ENCODE results near the gene ZNF467. TPM values are rescaled to one million over a fixed set of nuclear protein-coding genes. Genes with fewer than 3 reads are reported as not detected.

Gene ZNF467
- total RNA-seq, 2 donors from 2014 or later = 3.3 to 8.4 TPM

GRCh38 chr7:149801002-149801566 lies 27.7 kb upstream of the ZNF467 start:
- no peaks in the 10 kb centered on the region for H3K9me3 ChIP-seq (ENCODE audit: control insufficient read depth, low read length, poor library complexity, severe bottlenecking)
- no peak for DNase-seq
- H3K27me3 Mint-ChIP-seq = no peaks in the 10 kb centered on the region
- H3K27ac Mint-ChIP-seq = no peak overlapping the region
- no peak overlapping the region for H3K4me3 Mint-ChIP-seq
- no peaks in the 10 kb centered on the region for H3K4me1 Mint-ChIP-seq
- ATAC-seq = no peak
- H3K36me3 Mint-ChIP-seq (ENCODE audit: low read depth) = no peaks in the 10 kb centered on the region

GRCh38 chr7:149800169-149800555 lies 26.8 kb upstream of the ZNF467 start:
- H3K36me3 Mint-ChIP-seq (ENCODE audit: low read depth) = no peaks in the 10 kb centered on the region
- H3K4me1 Mint-ChIP-seq = no peaks in the 10 kb centered on the region
- ATAC-seq = no peak
- H3K9me3 ChIP-seq (ENCODE audit: control insufficient read depth, low read length, poor library complexity, severe bottlenecking) = no peaks in the 10 kb centered on the region
- H3K27ac Mint-ChIP-seq = no peak overlapping the region
- DNase-seq = no peak
- no peaks in the 10 kb centered on the region for H3K27me3 Mint-ChIP-seq
- H3K4me3 Mint-ChIP-seq = no peak overlapping the region

DNA sequence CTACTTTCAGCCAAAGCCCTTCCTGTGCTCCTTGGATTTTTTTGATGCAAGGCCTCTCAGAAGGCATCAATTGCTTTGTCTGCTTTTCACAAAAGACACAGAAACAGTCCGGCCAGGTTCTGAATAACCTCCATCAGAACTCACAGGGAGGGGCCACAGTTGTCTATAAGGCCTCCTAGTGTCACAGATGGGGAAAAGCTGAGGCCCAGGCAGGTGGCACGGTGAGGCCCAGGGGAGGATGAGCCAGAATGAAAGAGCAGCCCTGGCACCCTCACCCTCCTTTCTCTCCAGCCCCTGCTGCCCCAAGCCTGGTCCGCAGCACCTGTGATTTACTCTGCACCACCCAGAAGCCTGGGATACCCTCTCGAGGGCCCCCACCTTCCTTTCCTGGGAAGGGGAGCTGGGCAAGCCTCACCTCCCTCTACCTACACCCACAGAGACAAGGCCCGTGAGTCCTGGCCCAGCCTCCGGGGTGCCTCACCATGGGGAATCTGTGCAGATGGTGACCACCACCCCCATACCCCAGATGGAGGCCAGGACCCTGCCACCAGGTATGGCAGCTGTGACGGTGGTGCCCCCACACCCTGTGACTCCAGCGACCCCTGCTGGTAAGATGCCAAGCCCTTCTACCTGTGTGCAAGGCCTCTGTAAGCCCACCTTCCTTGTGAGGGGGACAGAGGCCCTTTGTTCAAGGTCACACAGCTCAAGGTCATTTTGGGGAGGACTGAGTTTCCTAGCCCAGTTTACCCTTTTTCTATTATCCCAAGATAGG lies 26.2 kb upstream of the ZNF467 start:
- Mint-ChIP-seq H3K4me3 (no peak overlapping the region), H3K27ac (no peak overlapping the region), H3K36me3 (ENCODE audit: low read depth) (no peaks in the 10 kb centered on the region), H3K4me1 (no peaks in the 10 kb centered on the region), H3K27me3 (no peaks in the 10 kb centered on the region)
- peak; percentile 73 for ATAC-seq
- peak; percentile 28 to 62 (median 38) for DNase-seq
- no peaks in the 10 kb centered on the region for H3K9me3 ChIP-seq (ENCODE audit: control insufficient read depth, low read length, poor library complexity, severe bottlenecking)

- H3K27ac Mint-ChIP-seq = no peak overlapping the region
- peaks cover 16% of the 10 kb centered on the region for H3K27me3 Mint-ChIP-seq
- H3K9me3 ChIP-seq (ENCODE audit: control insufficient read depth, low read length, poor library complexity, severe bottlenecking) = no peaks in the 10 kb centered on the region
- DNase-seq = no peak
- ATAC-seq = no peak
- H3K4me3 Mint-ChIP-seq = no peak overlapping the region
- no peaks in the 10 kb centered on the region for H3K4me1 Mint-ChIP-seq
- H3K36me3 Mint-ChIP-seq (ENCODE audit: low read depth) = no peaks in the 10 kb centered on the region
These were observed 24.4 kb upstream of the ZNF467 start for GRCh38 chr7:149797771-149798170.

DNA sequence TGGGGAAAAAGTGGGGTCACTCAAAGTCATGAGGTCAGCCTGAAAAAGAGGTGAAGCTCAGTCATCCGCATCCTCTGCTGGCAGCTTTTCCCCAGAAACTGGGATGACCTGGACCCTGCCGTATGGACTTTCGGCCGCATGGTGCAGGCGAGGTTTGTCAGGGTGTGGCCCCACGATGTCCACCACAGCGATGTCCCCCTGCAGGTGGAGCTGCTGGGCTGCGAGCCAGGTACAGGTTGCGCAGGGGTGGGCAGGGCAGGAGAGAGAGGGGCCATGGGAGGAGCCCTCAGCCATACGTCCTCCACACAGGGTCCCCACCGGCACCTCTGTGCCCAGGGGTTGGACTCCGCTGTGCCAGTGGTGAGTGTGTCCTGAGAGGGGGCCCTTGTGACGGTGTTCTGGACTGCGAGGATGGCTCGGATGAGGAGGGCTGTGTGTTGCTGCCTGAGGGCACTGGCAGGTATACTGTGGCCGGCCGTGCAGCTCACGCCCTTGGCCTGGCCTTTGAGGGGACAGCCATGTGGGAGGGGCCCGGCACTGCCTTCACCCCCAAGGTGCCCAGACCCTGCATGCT lies 23.0 kb upstream of the ZNF467 start:
- H3K4me3 Mint-ChIP-seq = no peak overlapping the region
- H3K27me3 Mint-ChIP-seq = peaks cover 21% of the 10 kb centered on the region
- H3K36me3 Mint-ChIP-seq (ENCODE audit: low read depth) = no peaks in the 10 kb centered on the region
- DNase-seq = no peak
- H3K9me3 ChIP-seq (ENCODE audit: control insufficient read depth, low read length, poor library complexity, severe bottlenecking) = no peaks in the 10 kb centered on the region
- no peak for ATAC-seq
- no peak overlapping the region for H3K27ac Mint-ChIP-seq
- no peaks in the 10 kb centered on the region for H3K4me1 Mint-ChIP-seq

DNA sequence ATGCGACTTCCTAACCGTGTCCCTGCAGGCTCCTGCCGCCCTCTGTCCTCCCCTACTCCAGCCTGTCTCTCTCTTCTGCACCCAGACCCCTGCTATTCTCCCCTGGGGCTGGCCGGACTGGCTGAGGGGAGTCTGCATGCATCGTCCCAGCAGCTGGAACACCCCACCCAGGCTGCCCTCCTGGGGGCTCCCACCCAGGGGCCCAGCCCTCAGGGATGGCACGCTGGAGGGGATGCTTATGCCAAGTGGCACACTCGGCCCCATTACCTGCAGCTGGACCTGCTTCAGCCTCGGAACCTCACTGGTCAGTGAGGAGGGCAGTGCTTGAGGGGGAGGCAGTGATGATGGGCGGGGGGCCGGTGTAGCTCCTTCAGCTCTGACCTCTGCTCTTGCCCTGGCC lies 21.7 kb upstream of the ZNF467 start:
- Mint-ChIP-seq H3K36me3 (ENCODE audit: low read depth) (no peaks in the 10 kb centered on the region), H3K27me3 (peaks cover 21% of the 10 kb centered on the region), H3K4me3 (no peak overlapping the region), H3K27ac (no peak overlapping the region), H3K4me1 (no peaks in the 10 kb centered on the region)
- no peak for DNase-seq
- H3K9me3 ChIP-seq (ENCODE audit: control insufficient read depth, low read length, poor library complexity, severe bottlenecking) = no peaks in the 10 kb centered on the region
- no peak for ATAC-seq

DNA sequence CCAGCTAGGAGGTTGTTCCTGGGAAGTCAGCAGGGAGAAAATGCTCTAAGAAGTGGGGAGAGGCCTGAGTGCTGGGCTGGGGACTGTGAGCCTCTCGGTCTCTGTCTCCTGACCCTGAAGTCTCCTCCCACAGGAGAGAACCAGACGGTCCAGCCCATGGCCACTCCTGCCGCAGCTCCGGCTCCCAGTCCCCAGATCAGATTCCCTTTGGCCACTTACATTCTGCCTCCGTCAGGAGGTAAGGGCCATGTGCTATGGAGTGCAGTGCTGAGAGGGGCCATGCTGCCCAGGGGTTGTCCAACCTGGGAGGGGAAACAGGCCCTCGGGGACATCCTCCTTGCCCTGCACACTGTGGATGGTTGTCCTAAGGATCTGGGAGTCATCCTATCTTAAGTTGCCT lies 21.3 kb upstream of the ZNF467 start:
- Mint-ChIP-seq H3K4me3 (no peak overlapping the region), H3K27ac (no peak overlapping the region), H3K4me1 (peaks cover 3% of the 10 kb centered on the region), H3K36me3 (ENCODE audit: low read depth) (no peaks in the 10 kb centered on the region), H3K27me3 (peaks cover 24% of the 10 kb centered on the region)
- DNase-seq = no peak
- H3K9me3 ChIP-seq (ENCODE audit: control insufficient read depth, low read length, poor library complexity, severe bottlenecking) = no peaks in the 10 kb centered on the region
- ATAC-seq = no peak

GRCh38 chr7:149793261-149793660 lies 19.9 kb upstream of the ZNF467 start:
- H3K27ac Mint-ChIP-seq = no peak overlapping the region
- peaks cover 33% of the 10 kb centered on the region for H3K27me3 Mint-ChIP-seq
- peaks cover 4% of the 10 kb centered on the region for H3K4me1 Mint-ChIP-seq
- no peak overlapping the region for H3K4me3 Mint-ChIP-seq
- H3K36me3 Mint-ChIP-seq (ENCODE audit: low read depth) = no peaks in the 10 kb centered on the region
- DNase-seq (no peak), ATAC-seq (no peak)
- H3K9me3 ChIP-seq (ENCODE audit: control insufficient read depth, low read length, poor library complexity, severe bottlenecking) = no peaks in the 10 kb centered on the region

- H3K27ac Mint-ChIP-seq = no peak overlapping the region
- ATAC-seq = no peak
- no peak for DNase-seq
- no peak overlapping the region for H3K4me3 Mint-ChIP-seq
- H3K9me3 ChIP-seq (ENCODE audit: control insufficient read depth, low read length, poor library complexity, severe bottlenecking) = no peaks in the 10 kb centered on the region
- peaks cover 7% of the 10 kb centered on the region for H3K4me1 Mint-ChIP-seq
- H3K27me3 Mint-ChIP-seq = peaks cover 34% of the 10 kb centered on the region
- H3K36me3 Mint-ChIP-seq (ENCODE audit: low read depth) = no peaks in the 10 kb centered on the region
These were observed 18.8 kb upstream of the ZNF467 start for GRCh38 chr7:149792220-149792595.

DNA sequence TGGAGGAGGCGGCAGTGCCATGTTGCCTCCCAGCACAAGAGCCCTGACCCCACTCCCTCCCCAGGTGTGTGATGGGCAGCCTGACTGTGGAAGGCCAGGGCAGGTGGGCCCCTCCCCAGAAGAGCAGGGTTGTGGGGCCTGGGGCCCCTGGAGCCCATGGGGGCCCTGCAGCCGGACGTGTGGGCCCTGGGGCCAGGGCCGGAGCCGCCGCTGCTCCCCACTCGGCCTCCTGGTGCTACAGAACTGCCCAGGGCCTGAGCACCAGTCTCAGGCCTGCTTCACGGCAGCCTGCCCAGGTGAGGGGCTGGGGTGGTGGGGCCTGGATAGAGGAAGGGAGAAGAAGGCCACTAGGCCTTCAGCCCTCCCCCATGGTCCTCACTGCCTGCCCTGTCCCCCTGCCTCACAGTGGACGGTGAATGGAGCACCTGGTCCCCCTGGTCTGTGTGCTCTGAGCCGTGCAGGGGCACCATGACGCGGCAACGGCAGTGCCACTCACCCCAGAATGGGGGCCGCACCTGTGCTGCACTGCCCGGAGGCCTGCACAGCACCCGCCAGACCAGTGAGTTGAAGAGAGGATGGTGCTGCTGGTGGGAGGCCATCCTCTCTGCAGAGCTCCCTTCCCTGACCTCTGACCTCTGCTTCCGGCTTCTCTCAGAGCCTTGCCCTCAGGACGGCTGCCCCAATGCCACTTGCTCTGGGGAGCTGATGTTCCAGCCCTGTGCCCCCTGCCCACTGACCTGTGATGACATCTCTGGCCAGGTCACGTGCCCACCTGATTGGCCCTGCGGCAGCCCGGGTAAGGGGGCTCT lies 18.2 kb upstream of the ZNF467 start:
- Mint-ChIP-seq H3K4me1 (peaks cover 7% of the 10 kb centered on the region), H3K36me3 (ENCODE audit: low read depth) (no peaks in the 10 kb centered on the region), H3K27ac (no peak overlapping the region), H3K4me3 (no peak overlapping the region), H3K27me3 (peaks cover 34% of the 10 kb centered on the region)
- no peaks in the 10 kb centered on the region for H3K9me3 ChIP-seq (ENCODE audit: control insufficient read depth, low read length, poor library complexity, severe bottlenecking)
- no peak for DNase-seq
- no peak for ATAC-seq

GRCh38 chr7:149790754-149791360 lies 17.5 kb upstream of the ZNF467 start:
- Mint-ChIP-seq H3K27ac (no peak overlapping the region), H3K27me3 (peaks cover 34% of the 10 kb centered on the region), H3K4me3 (peak overlapping the region; percentile 19), H3K4me1 (peaks cover 7% of the 10 kb centered on the region), H3K36me3 (ENCODE audit: low read depth) (no peaks in the 10 kb centered on the region)
- DNase-seq (no peak), ATAC-seq (no peak)
- no peaks in the 10 kb centered on the region for H3K9me3 ChIP-seq (ENCODE audit: control insufficient read depth, low read length, poor library complexity, severe bottlenecking)

- peaks cover 34% of the 10 kb centered on the region for H3K27me3 Mint-ChIP-seq
- H3K27ac Mint-ChIP-seq = no peak overlapping the region
- ATAC-seq (peak; percentile 59), DNase-seq (peak in 2 of 3 donors; percentile 19 to 28)
- H3K4me3 Mint-ChIP-seq = peak overlapping the region; percentile 52
- no peaks in the 10 kb centered on the region for H3K36me3 Mint-ChIP-seq (ENCODE audit: low read depth)
- H3K4me1 Mint-ChIP-seq = peaks cover 7% of the 10 kb centered on the region
- H3K9me3 ChIP-seq (ENCODE audit: control insufficient read depth, low read length, poor library complexity, severe bottlenecking) = no peaks in the 10 kb centered on the region
These were observed 16.8 kb upstream of the ZNF467 start for GRCh38 chr7:149790146-149790548.

- Mint-ChIP-seq H3K4me3 (no peak overlapping the region), H3K27ac (no peak overlapping the region), H3K36me3 (ENCODE audit: low read depth) (no peaks in the 10 kb centered on the region), H3K27me3 (peaks cover 31% of the 10 kb centered on the region), H3K4me1 (peaks cover 7% of the 10 kb centered on the region)
- DNase-seq = no peak
- no peak for ATAC-seq
- H3K9me3 ChIP-seq (ENCODE audit: control insufficient read depth, low read length, poor library complexity, severe bottlenecking) = no peaks in the 10 kb centered on the region
These were observed 15.7 kb upstream of the ZNF467 start for GRCh38 chr7:149789101-149789500.
